Activated naive CD4-positive, alpha-beta T cell treated with anti-CD3 and anti-CD28 coated beads for 36 hours (primary cell): ENCODE results near the gene CYP46A1. TPM values are rescaled to one million over a fixed set of nuclear protein-coding genes. Genes with fewer than 3 reads are reported as not detected.

Source experiments
- CTCF ChIA-PET: fragments of 350-600 bp; sonication (Branson Sonifier 250); formaldehyde crosslinking; loops from one replicate; lab custom pipeline; 2021; ENCODE audit warnings: antibody characterized with exemption; lab: Charles Lee
- DNase-seq: peaks from one replicate; pipeline ENCODE4 v3.0.0-alpha.2; 2020
- H3K27ac Mint-ChIP-seq: one replicate; pipeline ENCODE4 v1.8.0; 2021; ENCODE audit warnings: mild to moderate bottlenecking, mixed read lengths
- H3K27me3 Mint-ChIP-seq: one replicate; pipeline ENCODE4 v1.8.0; 2021; ENCODE audit warnings: low read depth, mixed read lengths
- H3K36me3 Mint-ChIP-seq: one replicate; pipeline ENCODE4 v1.8.0; 2021; ENCODE audit warnings: low read depth, mixed read lengths
- H3K4me1 Mint-ChIP-seq: one replicate; pipeline ENCODE4 v1.8.0; 2021; ENCODE audit warnings: low read depth, mixed read lengths
- H3K4me3 Mint-ChIP-seq: one replicate; pipeline ENCODE4 v1.8.0; 2021; ENCODE audit warnings: mild to moderate bottlenecking, moderate library complexity, mixed read lengths
- H3K9me3 Mint-ChIP-seq: one replicate; pipeline ENCODE4 v1.8.0; 2021; ENCODE audit warnings: mixed read lengths
- intact Hi-C: fragments of 100-400 bp; cut with micrococcal nuclease; formaldehyde crosslinking; loops from one replicate; pipeline ENCODE4 v1.15.1; 2023
- total RNA-seq, 2 experiments: library from RNA; stranded (reverse); gene quantifications; one replicate each; pipeline ENCODE4 v1.2.3, GENCODE V29; 2021

Gene CYP46A1
- total RNA-seq, 2 experiments from 2014 or later, result 0.10 to 0.12 TPM

- Mint-ChIP-seq H3K27ac (no peak overlapping the region), H3K4me1 (peaks cover 7% of the 10 kb centered on the region), H3K36me3 (no peaks in the 10 kb centered on the region), H3K9me3 (no peaks in the 10 kb centered on the region), H3K27me3 (peaks cover 33% of the 10 kb centered on the region), H3K4me3 (no peak overlapping the region)
- intact Hi-C loops, result no loop called here
- CTCF ChIA-PET, result no interaction called here
- peak; percentile 3 for DNase-seq
Measured at GRCh38 chr14:99732436-99733210, 48.5 kb downstream of the CYP46A1 start.

DNA sequence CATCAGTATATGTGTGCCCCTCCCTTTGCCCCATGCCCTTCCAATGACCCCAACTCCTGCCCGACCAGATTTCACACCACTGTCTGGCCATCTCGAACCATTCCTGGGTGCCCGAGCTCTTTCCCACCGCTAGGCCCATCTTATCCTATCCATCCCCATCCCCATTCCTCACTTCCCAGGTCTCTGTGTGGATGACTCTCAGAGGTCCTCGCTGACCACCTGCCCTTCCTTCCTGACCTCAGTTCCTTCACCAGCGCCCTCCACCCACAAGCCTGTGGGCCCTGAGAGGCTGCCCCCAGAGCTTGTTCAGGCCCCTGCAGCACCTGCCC, 49.1 kb downstream of the CYP46A1 start:
- CTCF ChIA-PET, result no interaction called here
- peaks cover 7% of the 10 kb centered on the region for H3K4me1 Mint-ChIP-seq
- H3K27me3 Mint-ChIP-seq, result peaks cover 38% of the 10 kb centered on the region
- H3K4me3 Mint-ChIP-seq, result no peak overlapping the region
- no peaks in the 10 kb centered on the region for H3K36me3 Mint-ChIP-seq
- H3K27ac Mint-ChIP-seq, result no peak overlapping the region
- no peak for DNase-seq
- intact Hi-C loops, result no loop called here
- H3K9me3 Mint-ChIP-seq, result no peaks in the 10 kb centered on the region

- intact Hi-C loops, result no loop called here
- H3K4me1 Mint-ChIP-seq, result peaks cover 7% of the 10 kb centered on the region
- H3K36me3 Mint-ChIP-seq, result no peaks in the 10 kb centered on the region
- no peaks in the 10 kb centered on the region for H3K9me3 Mint-ChIP-seq
- no peak overlapping the region for H3K4me3 Mint-ChIP-seq
- H3K27me3 Mint-ChIP-seq, result peaks cover 37% of the 10 kb centered on the region
- H3K27ac Mint-ChIP-seq, result no peak overlapping the region
- CTCF ChIA-PET, result interaction anchor here (0.6 kb wide), 1 partner anchor 63 kb away, joined by 3 read pairs; no protein-coding TSS in a partner anchor
- DNase-seq, result peak; percentile 3
Measured at GRCh38 chr14:99733540-99734405, 49.7 kb downstream of the CYP46A1 start.

DNA sequence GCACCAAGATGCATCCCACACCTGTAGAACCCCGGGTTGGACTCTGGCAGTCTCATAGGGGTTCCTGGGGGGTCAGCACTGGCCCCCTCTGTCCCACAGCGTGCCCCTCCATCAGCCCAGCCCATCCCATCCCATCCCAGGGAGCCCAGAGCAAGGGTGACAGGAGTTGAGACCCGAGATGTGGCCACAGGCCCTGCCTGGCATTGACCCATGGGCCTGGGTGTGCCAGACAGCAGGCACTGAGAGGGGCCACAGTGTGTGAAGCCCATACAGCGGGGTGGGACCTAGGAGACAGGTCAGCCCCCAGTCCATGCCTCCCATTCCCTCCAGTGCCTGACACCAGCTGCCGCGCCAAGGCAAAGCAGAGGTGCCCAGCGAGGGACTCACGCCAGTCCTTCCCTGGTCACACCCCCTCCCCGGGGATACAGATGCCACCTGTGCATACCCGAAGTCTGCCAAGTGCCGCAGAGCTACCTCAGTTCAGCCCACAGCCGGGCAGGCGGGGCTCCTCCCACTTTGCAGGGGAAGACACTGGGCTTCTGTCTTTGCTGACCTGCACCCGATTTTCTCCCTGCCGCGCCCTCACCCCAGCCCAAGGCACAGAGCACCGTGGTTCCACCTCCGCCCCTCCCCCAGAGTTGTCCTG, 50.4 kb downstream of the CYP46A1 start:
- no peak overlapping the region for H3K4me3 Mint-ChIP-seq
- intact Hi-C loops, result no loop called here
- H3K27me3 Mint-ChIP-seq, result peaks cover 37% of the 10 kb centered on the region
- peaks cover 7% of the 10 kb centered on the region for H3K4me1 Mint-ChIP-seq
- no peaks in the 10 kb centered on the region for H3K36me3 Mint-ChIP-seq
- no peak for DNase-seq
- H3K27ac Mint-ChIP-seq, result no peak overlapping the region
- H3K9me3 Mint-ChIP-seq, result no peaks in the 10 kb centered on the region
- CTCF ChIA-PET, result interaction anchor here (0.6 kb wide), 1 partner anchor 62 kb away, joined by 3 read pairs; no protein-coding TSS in a partner anchor

DNA sequence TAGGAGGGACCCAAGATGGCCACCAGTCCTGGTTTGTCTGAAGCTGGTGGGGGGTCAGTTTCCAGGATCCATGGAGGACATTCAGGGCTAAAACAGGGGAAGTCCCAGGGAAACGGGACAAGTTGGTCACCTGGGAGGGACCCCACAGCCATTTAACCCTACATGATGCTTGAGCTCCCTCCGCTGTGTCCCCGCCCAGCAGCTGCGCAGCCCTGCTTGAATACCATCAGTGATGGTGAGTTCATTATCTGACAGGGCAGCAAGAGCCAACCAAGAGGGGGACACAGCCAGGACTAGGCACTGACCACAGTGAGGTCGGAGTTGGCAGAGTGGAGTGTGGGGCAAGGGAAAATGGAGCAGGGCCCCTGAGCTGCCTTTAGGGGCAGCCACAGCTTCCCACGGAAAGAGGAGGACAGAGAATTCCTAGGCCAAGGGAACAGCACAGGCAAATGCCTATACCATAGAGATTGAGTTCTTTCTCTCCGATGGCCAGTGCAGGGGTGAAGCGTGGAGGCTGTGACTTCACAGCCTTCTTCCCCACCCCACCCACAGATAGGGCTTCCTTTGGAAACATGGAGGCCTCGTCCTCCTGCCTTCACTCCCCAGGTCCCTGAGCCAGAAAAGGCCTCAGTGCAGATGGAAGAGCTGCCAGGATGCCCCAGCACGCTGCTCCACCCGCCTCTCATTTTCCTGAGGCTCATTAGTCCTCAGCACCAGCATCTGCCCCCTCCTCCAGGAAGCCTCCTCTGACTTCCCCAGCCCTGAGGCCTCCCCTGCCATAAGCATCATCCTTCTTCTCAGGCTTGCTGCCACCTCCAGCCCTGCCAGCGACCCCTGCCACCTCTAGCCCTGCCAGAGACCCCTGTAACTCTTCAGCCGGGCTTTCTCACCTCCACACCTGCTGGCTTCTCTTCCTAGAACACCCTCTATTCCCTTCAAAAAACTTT, 51.4 kb downstream of the CYP46A1 start:
- intact Hi-C loops, result no loop called here
- Mint-ChIP-seq H3K4me3 (no peak overlapping the region), H3K4me1 (peaks cover 7% of the 10 kb centered on the region), H3K36me3 (no peaks in the 10 kb centered on the region), H3K9me3 (no peaks in the 10 kb centered on the region), H3K27me3 (peaks cover 37% of the 10 kb centered on the region), H3K27ac (no peak overlapping the region)
- DNase-seq, result no peak
- CTCF ChIA-PET, result no interaction called here

GRCh38 chr14:99736603-99737371, 52.7 kb downstream of the CYP46A1 start:
- H3K27me3 Mint-ChIP-seq, result peaks cover 34% of the 10 kb centered on the region
- intact Hi-C loops, result no loop called here
- no peaks in the 10 kb centered on the region for H3K9me3 Mint-ChIP-seq
- peaks cover 5% of the 10 kb centered on the region for H3K4me1 Mint-ChIP-seq
- DNase-seq, result no peak
- CTCF ChIA-PET, result interaction anchor here (0.6 to 1.0 kb wide), 2 partner anchors 12 to 146 kb away, joined by 3 to 4 read pairs; no protein-coding TSS in a partner anchor
- H3K27ac Mint-ChIP-seq, result no peak overlapping the region
- no peak overlapping the region for H3K4me3 Mint-ChIP-seq
- H3K36me3 Mint-ChIP-seq, result no peaks in the 10 kb centered on the region

- intact Hi-C loops, result no loop called here
- Mint-ChIP-seq H3K9me3 (no peaks in the 10 kb centered on the region), H3K27me3 (peaks cover 29% of the 10 kb centered on the region), H3K4me3 (no peak overlapping the region), H3K36me3 (no peaks in the 10 kb centered on the region), H3K4me1 (peaks cover 5% of the 10 kb centered on the region), H3K27ac (no peak overlapping the region)
- CTCF ChIA-PET, result interaction anchor here (1.0 to 1.5 kb wide), 2 partner anchors 8 to 145 kb away, joined by 4 to 6 read pairs; no protein-coding TSS in a partner anchor
- DNase-seq, result no peak
Measured at GRCh38 chr14:99737451-99737951, 53.4 kb downstream of the CYP46A1 start.

- Mint-ChIP-seq H3K36me3 (no peaks in the 10 kb centered on the region), H3K9me3 (no peaks in the 10 kb centered on the region), H3K4me1 (peaks cover 5% of the 10 kb centered on the region), H3K27ac (no peak overlapping the region), H3K4me3 (no peak overlapping the region), H3K27me3 (peaks cover 29% of the 10 kb centered on the region)
- CTCF ChIA-PET, result interaction anchor here (1.0 to 1.5 kb wide), 2 partner anchors 8 to 145 kb away, joined by 4 to 6 read pairs; no protein-coding TSS in a partner anchor
- intact Hi-C loops, result no loop called here
- no peak for DNase-seq
Measured at GRCh38 chr14:99737956-99738667, 54.0 kb downstream of the CYP46A1 start.

DNA sequence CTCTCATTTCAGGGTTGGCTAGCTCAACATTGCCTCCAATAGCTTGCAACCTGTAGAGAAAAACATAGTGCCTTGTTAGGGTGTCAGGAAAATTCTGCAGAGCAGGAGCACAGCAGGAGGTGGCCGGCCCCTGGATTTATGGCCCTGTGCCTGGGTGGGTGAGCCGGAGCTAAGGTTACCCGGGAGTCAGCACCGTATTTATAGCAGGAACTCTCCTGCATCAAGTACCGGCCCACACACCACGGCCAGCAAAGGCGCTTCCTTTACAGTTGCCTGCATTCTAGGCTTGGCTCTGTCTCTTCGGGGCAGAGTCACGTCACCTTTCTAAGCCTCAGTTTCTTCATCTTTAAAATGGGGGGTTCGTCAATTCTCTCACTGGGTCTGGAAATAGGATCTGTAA, 56.3 kb downstream of the CYP46A1 start:
- Mint-ChIP-seq H3K36me3 (no peaks in the 10 kb centered on the region), H3K27me3 (peaks cover 21% of the 10 kb centered on the region), H3K4me3 (no peak overlapping the region), H3K9me3 (no peaks in the 10 kb centered on the region), H3K4me1 (peaks cover 5% of the 10 kb centered on the region), H3K27ac (no peak overlapping the region)
- no peak for DNase-seq
- CTCF ChIA-PET, result interaction anchor here (0.5 to 1.4 kb wide), 2 partner anchors 11 to 305 kb away, joined by 3 to 5 read pairs; no protein-coding TSS in a partner anchor
- intact Hi-C loops, result loop anchor here (10.0 kb wide), 1 partner anchor 54 kb away; the partner anchor contains the start of gene EML1

DNA sequence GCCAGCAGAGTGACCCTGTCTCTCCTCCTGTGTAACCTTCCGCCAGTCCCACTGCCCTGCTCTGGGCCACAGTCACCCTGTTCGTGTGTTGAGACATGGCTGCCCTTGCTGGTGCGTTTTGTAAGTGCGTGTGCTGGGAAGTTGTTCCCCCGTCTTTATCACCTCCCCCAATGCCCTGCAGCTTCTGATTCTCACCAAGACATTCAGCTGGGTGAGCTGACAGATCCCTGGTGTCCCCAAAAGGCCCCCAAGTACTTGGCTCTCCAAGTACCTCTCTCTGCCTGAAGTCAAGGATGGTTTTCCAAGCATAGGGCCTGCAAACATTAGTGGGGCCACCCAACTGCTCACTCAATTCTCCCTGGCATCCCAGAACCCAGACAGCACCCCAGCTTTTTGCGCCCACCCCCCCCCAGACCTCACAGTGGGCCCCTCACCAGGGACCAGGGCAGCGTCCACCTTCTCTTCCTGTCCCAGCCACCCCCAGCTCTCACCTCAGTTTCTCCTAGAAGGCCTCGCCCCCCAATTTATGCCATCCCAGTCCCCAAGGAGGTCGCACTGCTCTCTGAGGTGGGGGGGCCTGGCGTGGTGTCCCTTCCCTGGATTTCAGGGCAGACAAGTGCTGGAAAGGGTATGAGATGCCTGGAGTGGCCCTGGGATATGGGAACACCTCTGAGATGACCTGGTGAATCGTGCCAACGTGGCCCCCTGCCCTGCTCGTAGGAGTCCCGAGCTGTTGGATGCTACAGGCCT, 57.3 kb downstream of the CYP46A1 start:
- no peak for DNase-seq
- CTCF ChIA-PET, result no interaction called here
- intact Hi-C loops, result loop anchor here (10.0 kb wide), 1 partner anchor 53 kb away; the partner anchor contains the start of gene EML1
- Mint-ChIP-seq H3K4me1 (peaks cover 11% of the 10 kb centered on the region), H3K4me3 (no peak overlapping the region), H3K36me3 (no peaks in the 10 kb centered on the region), H3K27ac (no peak overlapping the region), H3K27me3 (peaks cover 17% of the 10 kb centered on the region), H3K9me3 (no peaks in the 10 kb centered on the region)
